ENCODE data around the gene WFDC8. TPM values are rescaled to one million over a fixed set of nuclear protein-coding genes. Genes with fewer than 3 reads are reported as not detected.
"Not testable (repeated sequence)": the region's sequence is repeated elsewhere in the genome, so short reads cannot be mapped to it uniquely, and the experiment has no call there.

The WFDC8 gene
- total RNA-seq, 1 donor from 2014 or later, result not detected

- Mint-ChIP-seq H3K4me3 (no peak overlapping the region), H3K9me3 (peaks cover 5% of the 10 kb centered on the region), H3K4me1 (peaks cover 12% of the 10 kb centered on the region), H3K36me3 (no peaks in the 10 kb centered on the region), H3K27me3 (ENCODE audit: insufficient read depth, low read depth) (peaks cover 9% of the 10 kb centered on the region), H3K27ac (no peak overlapping the region)
- Histone ChIP-seq H3F3A (ENCODE audit: low read depth) (peaks cover 21% of the 10 kb centered on the region), H3K27ac (no peak overlapping the region), H3K9ac (no peak overlapping the region), H3K9me3 (ENCODE audit: low read depth) (no peaks in the 10 kb centered on the region), H3K4me3 (no peak overlapping the region), H3K79me2 (ENCODE audit: low read depth) (no peaks in the 10 kb centered on the region), H3K36me3 (no peaks in the 10 kb centered on the region), H3K27me3 (no peaks in the 10 kb centered on the region), H3K4me1 (peaks cover 38% of the 10 kb centered on the region), H2AFZ (replicated peaks) (peak overlapping the region; percentile 70), H4K20me1 (ENCODE audit: low read depth) (no peaks in the 10 kb centered on the region), H3K4me2 (peak overlapping the region; percentile 32)
- DNase-seq (ENCODE audit: low spot score), result peak; percentile 5
- TF ChIP-seq CTCF (IDR thresholded peaks at IDR 0.05), result no peak
- no peak for TF ChIP-seq EZH2phosphoT487 (IDR thresholded peaks at IDR 0.05)
- TF ChIP-seq EZH2 (IDR thresholded peaks at IDR 0.05), result no peak
These were observed 2.1 kb downstream of the WFDC8 start for GRCh38 chr20:45576995-45577394.

- H3K27me3 Mint-ChIP-seq (ENCODE audit: insufficient read depth, low read depth), result peaks cover 7% of the 10 kb centered on the region
- DNase-seq (ENCODE audit: low spot score), result no peak
- TF ChIP-seq EZH2 (IDR thresholded peaks at IDR 0.05) (no peak), EZH2phosphoT487 (IDR thresholded peaks at IDR 0.05) (no peak), CTCF (IDR thresholded peaks at IDR 0.05) (no peak)
- peaks cover 12% of the 10 kb centered on the region for H3K4me1 Mint-ChIP-seq
- Histone ChIP-seq H3K9ac (no peak overlapping the region), H3K79me2 (ENCODE audit: low read depth) (no peaks in the 10 kb centered on the region), H3K4me1 (peaks cover 32% of the 10 kb centered on the region), H4K20me1 (ENCODE audit: low read depth) (no peaks in the 10 kb centered on the region), H3K36me3 (no peaks in the 10 kb centered on the region), H3K27me3 (no peaks in the 10 kb centered on the region), H2AFZ (replicated peaks) (peak overlapping the region; percentile 64), H3F3A (ENCODE audit: low read depth) (peaks cover 21% of the 10 kb centered on the region), H3K4me2 (no peak overlapping the region), H3K9me3 (ENCODE audit: low read depth) (no peaks in the 10 kb centered on the region), H3K4me3 (no peak overlapping the region), H3K27ac (no peak overlapping the region)
- H3K9me3 Mint-ChIP-seq, result peaks cover 5% of the 10 kb centered on the region
- H3K27ac Mint-ChIP-seq, result no peak overlapping the region
- no peaks in the 10 kb centered on the region for H3K36me3 Mint-ChIP-seq
- no peak overlapping the region for H3K4me3 Mint-ChIP-seq
These were observed 3.2 kb downstream of the WFDC8 start for GRCh38 chr20:45575931-45576330.

GRCh38 chr20:45569650-45570049 lies 9.4 kb downstream of the WFDC8 start:
- H2AFZ ChIP-seq (replicated peaks); H3K9me3 Mint-ChIP-seq; H3K79me2 ChIP-seq (ENCODE audit: low read depth); H3K4me3 Mint-ChIP-seq; H3K4me1 ChIP-seq; H3K4me2 ChIP-seq; H3K9me3 ChIP-seq (ENCODE audit: low read depth); H3K27me3 ChIP-seq; H3K27ac ChIP-seq; DNase-seq (ENCODE audit: low spot score); H3K36me3 Mint-ChIP-seq; H3K27ac Mint-ChIP-seq; H3K36me3 ChIP-seq; H3K4me1 Mint-ChIP-seq; H3K27me3 Mint-ChIP-seq (ENCODE audit: insufficient read depth, low read depth); H3K9ac ChIP-seq; H3K4me3 ChIP-seq; H3F3A ChIP-seq (ENCODE audit: low read depth); H4K20me1 ChIP-seq (ENCODE audit: low read depth): not testable (repeated sequence)

DNA sequence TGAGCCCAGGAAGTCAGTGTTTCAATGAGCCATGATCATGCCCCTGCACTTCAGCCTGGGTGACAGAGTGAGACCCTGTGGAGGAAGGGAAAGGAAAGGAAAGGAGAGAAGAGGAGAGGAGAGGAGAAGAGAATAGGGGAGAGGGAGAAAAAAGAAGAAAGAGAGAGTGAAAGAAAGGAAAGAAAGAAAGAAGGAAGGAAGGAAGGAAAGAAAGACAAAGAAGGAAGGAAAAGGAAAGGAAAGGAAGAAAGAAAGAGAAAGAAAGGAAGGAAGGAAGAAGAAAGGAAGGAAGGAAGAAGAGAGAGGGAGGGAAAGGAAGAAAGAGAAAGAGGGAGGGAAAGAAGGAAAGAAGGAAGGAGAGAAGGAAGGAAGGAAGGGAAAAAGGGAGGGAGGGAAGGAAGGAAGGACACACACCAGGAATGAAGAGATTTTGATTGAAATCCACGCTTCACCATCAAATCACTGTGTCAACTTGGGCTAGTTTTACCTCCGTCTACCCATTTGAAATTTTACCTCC lies 14.3 kb downstream of the WFDC8 start:
- no peak for DNase-seq (ENCODE audit: low spot score)
- Mint-ChIP-seq H3K27me3 (ENCODE audit: insufficient read depth, low read depth) (no peaks in the 10 kb centered on the region), H3K27ac (no peak overlapping the region), H3K36me3 (no peaks in the 10 kb centered on the region), H3K9me3 (no peaks in the 10 kb centered on the region), H3K4me1 (peaks cover 7% of the 10 kb centered on the region), H3K4me3 (no peak overlapping the region)
- H3K9me3 ChIP-seq (ENCODE audit: low read depth), result no peaks in the 10 kb centered on the region
- no peak overlapping the region for H3K4me2 ChIP-seq
- H2AFZ ChIP-seq (replicated peaks), result no peak overlapping the region
- no peak overlapping the region for H3K9ac ChIP-seq
- H3K4me3 ChIP-seq, result no peak overlapping the region
- H3K27ac ChIP-seq, result no peak overlapping the region
- no peaks in the 10 kb centered on the region for H3K27me3 ChIP-seq
- no peaks in the 10 kb centered on the region for H3K79me2 ChIP-seq (ENCODE audit: low read depth)
- H3K36me3 ChIP-seq, result no peaks in the 10 kb centered on the region
- H4K20me1 ChIP-seq (ENCODE audit: low read depth), result no peaks in the 10 kb centered on the region
- TF ChIP-seq EZH2phosphoT487 (IDR thresholded peaks at IDR 0.05), result no peak
- TF ChIP-seq CTCF (IDR thresholded peaks at IDR 0.05), result no peak
- no peak for TF ChIP-seq EZH2 (IDR thresholded peaks at IDR 0.05)
- no peaks in the 10 kb centered on the region for H3K4me1 ChIP-seq
- no peaks in the 10 kb centered on the region for H3F3A ChIP-seq (ENCODE audit: low read depth)
